Stimulated activated naive CD8-positive, alpha-beta T cell treated with anti-CD3 and anti-CD28 coated beads, Interleukin-15, Interleukin-2, amounts not matched to agents 100 U/mL and 50 U/mL, for 24 hours (primary cell): ENCODE data around the gene FAM187B.
A peak's percentile ranks its signal among the peaks of the same experiment; 100 is the strongest.

Source experiments
- ATAC-seq: fragments of 150-1000 bp; cut with Tn5 transposase; one replicate; pipeline ENCODE4 v1.10.0; 2021
- DNase-seq: peaks from one replicate; pipeline ENCODE4 v3.0.0; 2021

FAM187B gene

DNA sequence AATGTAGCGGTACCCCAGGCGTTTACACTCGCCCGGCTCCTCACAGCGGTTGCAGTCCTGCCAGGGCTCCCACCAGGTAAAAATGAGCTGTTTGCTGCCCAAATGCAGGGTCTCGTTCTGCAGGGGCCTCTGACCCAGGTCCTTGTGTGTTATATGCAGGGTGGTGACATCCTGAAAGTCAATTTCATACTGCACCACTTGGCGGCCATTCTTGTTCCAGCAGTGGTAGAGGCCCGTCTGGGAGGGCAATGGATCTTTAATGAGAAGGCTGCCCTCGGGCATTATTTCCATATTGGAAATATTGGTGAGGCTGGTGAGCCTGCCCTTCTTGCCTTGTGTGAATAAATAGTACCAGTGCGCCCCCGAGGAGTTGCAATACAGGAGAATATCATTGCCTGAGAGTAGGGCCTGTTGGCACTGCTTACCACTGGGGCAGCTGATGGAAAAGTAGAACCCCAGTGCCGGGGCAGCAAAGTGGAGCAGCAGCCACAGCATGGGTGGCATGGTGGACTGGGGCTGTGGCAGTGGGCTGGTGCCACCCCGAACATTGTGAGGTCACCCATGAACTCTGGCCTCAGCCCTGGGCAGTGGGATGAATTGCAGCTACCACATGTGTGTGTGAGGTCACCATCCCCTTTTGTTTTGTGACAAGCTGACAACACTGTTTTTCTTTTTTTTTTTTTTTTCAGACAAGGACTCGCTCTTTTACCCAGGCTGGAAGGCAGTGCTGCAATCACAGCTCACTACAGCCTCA is at the start of gene FAM187B:
FAM187B (minus strand) TSS at position 563 of the 754 bp plus-strand sequence; CDS start at position 504, 59 bp downstream.
- ATAC-seq (no peak), DNase-seq (peak; percentile 2)

DNA sequence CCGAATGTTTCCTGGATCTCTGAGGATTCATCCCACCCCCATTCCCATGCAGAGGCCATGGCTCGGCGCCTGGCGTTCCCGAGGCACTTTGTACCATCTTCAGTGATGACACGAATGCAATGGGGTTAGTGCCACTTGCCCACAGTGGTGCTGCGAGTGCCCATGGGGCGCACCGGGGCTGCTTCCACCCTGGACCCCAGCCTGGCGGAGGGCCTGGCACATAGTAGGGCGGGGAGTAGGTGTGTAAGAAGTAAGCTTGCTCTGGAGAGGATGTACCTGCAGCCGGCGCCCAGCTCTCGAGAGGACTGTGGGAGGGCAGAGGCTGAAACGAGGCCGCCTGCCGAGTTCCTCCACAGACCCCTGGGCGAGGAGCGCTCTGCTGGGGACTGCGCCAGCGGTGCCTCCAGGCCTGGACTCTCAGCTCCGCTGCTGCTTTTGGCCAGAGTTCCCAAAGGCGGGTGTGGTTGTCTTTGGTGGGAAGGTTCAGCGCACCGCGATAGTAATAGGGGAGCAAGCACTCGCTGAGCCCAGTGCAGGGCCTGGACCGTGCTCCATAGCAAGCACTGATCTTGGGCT is 48.3 kb upstream of the FAM187B start:
- ATAC-seq: no peak
- no peak for DNase-seq

DNA sequence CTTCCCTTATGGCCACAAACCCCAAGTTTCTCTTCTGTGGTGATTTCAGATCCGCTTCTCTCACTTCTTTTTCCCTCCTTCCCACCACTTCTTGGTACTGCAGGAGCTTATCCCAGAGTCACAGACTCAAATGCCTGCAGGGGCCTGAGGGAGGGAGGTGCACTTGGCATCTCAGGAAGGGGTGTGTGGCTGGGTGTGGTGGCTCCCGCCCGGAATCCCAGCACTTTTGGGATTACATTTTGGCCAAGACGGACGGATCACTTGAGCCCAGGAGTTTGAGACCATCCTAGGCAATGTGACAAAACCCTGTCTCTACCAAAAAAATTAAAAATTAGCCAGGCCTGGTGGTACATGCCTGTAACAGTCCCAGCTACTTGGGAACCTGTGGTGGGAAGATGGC is 45.8 kb upstream of the FAM187B start:
- DNase-seq (no peak), ATAC-seq (no peak)

GRCh38 chr19:35273686-35274259 is 45.2 kb upstream of the FAM187B start:
- DNase-seq (no peak), ATAC-seq (no peak)

GRCh38 chr19:35272954-35273649 is 44.6 kb upstream of the FAM187B start:
- no peak for ATAC-seq
- DNase-seq: no peak

GRCh38 chr19:35272122-35272719 is 43.7 kb upstream of the FAM187B start:
- DNase-seq: no peak
- no peak for ATAC-seq

DNA sequence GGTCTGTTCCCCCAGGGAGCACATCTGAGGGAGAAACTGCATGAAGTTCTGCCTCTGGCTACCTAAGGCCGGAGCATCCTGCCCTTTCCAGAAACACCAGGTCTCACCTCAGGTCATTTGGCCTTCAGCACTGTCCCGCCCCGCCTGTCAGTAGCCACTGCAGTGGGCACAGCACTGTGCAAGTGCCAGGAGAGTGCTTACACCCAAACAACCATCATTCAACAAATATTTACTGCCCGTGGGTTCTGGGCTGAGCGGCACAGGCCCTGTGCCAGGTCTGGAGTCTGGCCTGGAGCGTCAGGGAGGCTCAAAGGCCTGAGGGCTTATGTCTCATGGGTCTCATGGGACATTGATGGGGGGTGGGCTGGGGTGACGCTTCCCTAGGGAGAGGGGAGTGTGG is 43.0 kb upstream of the FAM187B start:
- no peak for DNase-seq
- no peak for ATAC-seq

DNA sequence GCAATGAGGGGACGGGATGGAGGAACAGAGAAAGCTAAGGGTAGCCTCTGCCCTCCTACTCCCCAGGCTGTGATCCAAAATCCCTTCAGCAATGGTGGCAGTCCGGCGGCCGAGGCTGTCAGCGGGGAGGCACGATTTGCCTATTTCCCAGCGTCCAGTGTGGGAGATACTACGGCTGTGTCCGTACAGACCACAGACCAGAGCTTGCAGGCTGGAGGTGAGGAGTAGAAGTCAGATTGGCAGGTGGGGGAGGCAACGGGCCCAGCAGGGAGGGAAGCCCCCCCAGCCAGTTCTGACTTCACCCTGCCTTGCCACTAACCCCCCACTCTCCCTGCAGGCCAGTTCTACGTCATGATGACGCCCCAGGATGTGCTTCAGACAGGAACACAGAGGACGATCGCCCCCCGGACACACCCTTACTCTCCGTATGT is 41.9 kb upstream of the FAM187B start:
- ATAC-seq (no peak), DNase-seq (no peak)

GRCh38 chr19:35269438-35270117 is 41.0 kb upstream of the FAM187B start:
- peak; percentile 86 for DNase-seq
- ATAC-seq: peak; percentile 62

DNA sequence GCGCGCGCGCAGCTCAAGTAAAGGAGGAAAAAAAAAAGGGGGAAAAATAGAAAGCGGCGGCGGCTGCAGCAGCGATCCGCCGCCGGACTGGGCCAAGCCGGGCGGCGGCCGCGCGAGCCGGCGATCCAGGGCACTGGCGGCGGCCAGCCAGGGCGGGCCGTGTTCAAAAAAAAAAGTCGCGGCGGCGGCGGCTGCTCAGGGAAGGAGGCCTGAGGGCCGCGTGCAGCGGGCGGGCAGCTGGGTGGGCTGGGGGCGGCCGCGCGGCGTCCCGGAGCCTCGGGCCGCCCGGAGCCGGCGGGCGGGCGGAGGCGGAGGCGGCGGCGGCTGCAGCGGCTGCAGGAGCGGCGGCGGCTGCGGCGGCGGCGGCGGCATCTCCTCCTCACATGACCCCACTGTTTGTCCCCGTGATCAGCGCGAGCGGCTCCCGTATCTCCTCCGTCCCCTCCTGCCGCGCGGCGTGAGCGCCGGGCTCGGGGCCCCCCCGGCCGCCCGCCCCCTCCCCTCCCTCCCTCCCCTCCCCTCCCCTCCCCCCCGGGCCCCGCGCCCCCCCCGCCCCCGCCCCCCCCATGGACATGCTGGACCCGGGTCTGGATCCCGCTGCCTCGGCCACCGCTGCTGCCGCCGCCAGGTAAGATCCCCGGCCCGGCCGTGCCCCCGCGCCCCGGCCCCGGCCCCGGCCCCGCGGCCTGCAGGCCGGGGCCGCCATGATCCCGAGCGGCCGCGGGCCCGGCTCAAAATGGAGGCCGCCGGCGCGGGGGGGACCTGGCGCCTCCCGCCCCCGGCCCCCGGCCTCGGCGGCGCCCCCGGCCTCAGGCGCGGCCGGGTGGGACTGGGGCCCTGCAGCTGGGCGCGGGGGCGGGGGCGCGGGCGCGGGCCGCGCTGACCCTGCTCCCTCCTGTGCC is 40.2 kb upstream of the FAM187B start, which contains the start of gene USF2:
USF2 (plus strand) TSS at position 427 of the 902 bp plus-strand sequence; CDS start at position 567, 140 bp downstream.
- ATAC-seq: peak; percentile 22
- DNase-seq: peak; percentile 75

GRCh38 chr19:35267818-35268535 is 39.4 kb upstream of the FAM187B start:
- ATAC-seq (peak; percentile 62), DNase-seq (peak; percentile 85)

DNA sequence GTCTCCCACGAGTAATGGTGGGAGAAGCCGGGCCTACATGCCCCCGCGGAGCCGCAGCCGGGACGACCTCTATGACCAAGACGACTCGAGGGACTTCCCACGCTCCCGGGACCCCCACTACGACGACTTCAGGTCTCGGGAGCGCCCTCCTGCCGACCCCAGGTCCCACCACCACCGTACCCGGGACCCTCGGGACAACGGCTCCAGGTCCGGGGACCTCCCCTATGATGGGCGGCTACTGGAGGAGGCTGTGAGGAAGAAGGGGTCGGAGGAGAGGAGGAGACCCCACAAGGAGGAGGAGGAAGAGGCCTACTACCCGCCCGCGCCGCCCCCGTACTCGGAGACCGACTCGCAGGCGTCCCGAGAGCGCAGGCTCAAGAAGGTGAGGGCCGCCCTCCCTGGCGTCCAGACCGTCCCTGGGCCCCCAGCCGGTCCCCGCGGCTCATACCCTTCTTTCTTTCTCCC is 38.8 kb upstream of the FAM187B start:
- ATAC-seq (no peak), DNase-seq (peak; percentile 56)

- ATAC-seq (no peak), DNase-seq (no peak)
Observed at GRCh38 chr19:35266520-35267352, 38.2 kb upstream of the FAM187B start.

DNA sequence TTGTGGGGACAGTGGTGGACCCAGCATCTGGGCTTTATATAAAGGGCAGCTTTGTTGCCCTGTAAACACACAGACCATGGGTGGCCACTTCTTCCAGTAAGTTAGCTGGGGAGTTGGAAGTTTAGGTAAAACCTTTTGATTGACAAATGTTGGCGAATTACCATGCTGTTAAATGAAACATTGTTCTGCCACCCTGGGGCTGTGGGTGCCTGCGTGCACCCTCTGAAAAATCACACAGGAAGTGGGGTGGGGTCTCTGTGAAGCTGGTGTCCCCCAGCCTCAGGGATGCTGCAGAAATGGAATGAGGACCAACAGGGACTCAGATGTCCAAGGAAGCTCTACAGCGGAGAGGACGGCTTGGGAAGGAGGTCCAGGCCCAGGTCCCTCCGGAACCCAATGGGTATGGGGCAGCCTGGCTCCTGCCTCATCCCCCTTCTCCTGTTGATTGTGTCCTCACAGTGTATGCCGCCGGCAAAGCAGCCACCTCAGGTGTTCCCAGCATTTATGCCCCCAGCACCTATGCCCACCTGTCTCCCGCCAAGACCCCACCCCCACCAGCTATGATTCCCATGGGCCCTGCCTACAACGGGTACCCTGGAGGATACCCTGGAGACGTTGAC is 37.5 kb upstream of the FAM187B start:
- DNase-seq (no peak), ATAC-seq (no peak)

DNA sequence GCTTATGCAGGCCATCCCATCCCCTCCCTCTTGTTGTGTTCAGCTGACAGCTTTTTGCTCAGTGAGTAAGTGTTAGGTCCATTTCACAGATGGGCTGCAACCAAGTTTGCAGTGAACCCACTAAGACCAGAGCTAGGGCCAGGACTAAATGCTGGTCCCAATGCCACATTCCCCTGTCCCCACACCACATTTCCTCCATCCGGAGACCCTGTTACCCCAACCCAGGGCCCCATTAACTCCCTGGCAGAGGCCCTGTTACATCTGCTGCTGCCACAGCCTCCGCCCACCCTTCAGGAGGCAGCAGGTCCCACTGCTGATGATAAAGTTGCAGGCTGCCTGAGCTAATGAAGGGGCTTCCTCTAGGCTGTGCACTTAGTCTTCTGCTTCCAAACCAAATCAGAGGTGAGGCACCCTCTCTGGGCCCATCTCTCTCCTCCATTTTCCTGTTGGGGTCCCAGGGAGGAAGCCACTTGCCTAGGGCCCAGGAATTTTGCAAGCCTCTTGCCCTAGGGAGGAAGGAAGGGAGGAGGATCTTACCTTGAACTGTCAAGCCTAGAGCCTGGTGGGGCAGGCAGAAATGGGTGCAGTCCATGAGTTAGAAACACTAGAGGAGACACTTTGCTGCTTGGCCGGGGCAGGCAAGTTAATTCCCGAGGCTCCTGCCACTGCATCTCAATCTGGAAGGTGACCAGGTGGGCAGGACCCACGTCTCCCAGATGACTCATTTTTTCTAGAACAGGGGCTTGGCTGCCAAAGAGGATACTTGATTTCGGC is 36.8 kb upstream of the FAM187B start:
- DNase-seq: no peak
- no peak for ATAC-seq

- ATAC-seq: no peak
- DNase-seq: no peak
Observed at GRCh38 chr19:35264268-35265125, 36.0 kb upstream of the FAM187B start.
